ENCODE results near the gene SRPRB.
A peak's percentile ranks its signal among the peaks of the same experiment; 100 is the strongest.

Gene SRPRB

GRCh38 chr3:133820889-133821675 is 15.5 kb downstream of the SRPRB start:
- H3K4me3 ChIP-seq (ENCODE audit: low read length), result no peak overlapping the region
- no peak for TF ChIP-seq CTCF (conservative IDR thresholded peaks at IDR 0.05; ENCODE audit: low read length)
- DNase-seq (ENCODE audit: low read depth), result no peak

- TF ChIP-seq CTCF (conservative IDR thresholded peaks at IDR 0.05; ENCODE audit: low read length), result no peak
- H3K4me3 ChIP-seq (ENCODE audit: low read length), result no peak overlapping the region
- DNase-seq (ENCODE audit: low read depth), result peak; percentile 22
Observed at GRCh38 chr3:133821767-133822638, 16.4 kb downstream of the SRPRB start.

GRCh38 chr3:133824961-133825485 is 19.4 kb downstream of the SRPRB start:
- TF ChIP-seq CTCF (conservative IDR thresholded peaks at IDR 0.05; ENCODE audit: low read length), result no peak
- no peak for DNase-seq (ENCODE audit: low read depth)
- no peak overlapping the region for H3K4me3 ChIP-seq (ENCODE audit: low read length)

- no peak overlapping the region for H3K4me3 ChIP-seq (ENCODE audit: low read length)
- no peak for TF ChIP-seq CTCF (conservative IDR thresholded peaks at IDR 0.05; ENCODE audit: low read length)
- no peak for DNase-seq (ENCODE audit: low read depth)
Observed at GRCh38 chr3:133825969-133826727, 20.5 kb downstream of the SRPRB start.

GRCh38 chr3:133827136-133827535 is 21.5 kb downstream of the SRPRB start:
- no peak for TF ChIP-seq CTCF (conservative IDR thresholded peaks at IDR 0.05; ENCODE audit: low read length)
- H3K4me3 ChIP-seq (ENCODE audit: low read length), result no peak overlapping the region
- no peak for DNase-seq (ENCODE audit: low read depth)

- no peak overlapping the region for H3K4me3 ChIP-seq (ENCODE audit: low read length)
- TF ChIP-seq CTCF (conservative IDR thresholded peaks at IDR 0.05; ENCODE audit: low read length), result no peak
- no peak for DNase-seq (ENCODE audit: low read depth)
Observed at GRCh38 chr3:133827684-133828083, 22.1 kb downstream of the SRPRB start.
